Loucy (cell line): ENCODE measurements around the gene NRDE2.

ENCODE experiments used
- H2AFZ ChIP-seq: fragments of 200-600 bp; sonication (generic); 2 replicates; pipeline ENCODE4 v1.6.0; 2016; ENCODE audit warnings: antibody characterized with exemption, mild to moderate bottlenecking, low read length, moderate library complexity
- H3F3A ChIP-seq: fragments of 200-600 bp; 2 replicates; pipeline ENCODE4 v1.6.0; 2016; ENCODE audit warnings: antibody characterized with exemption, low read depth, mild to moderate bottlenecking
- H3K27me3 ChIP-seq: fragments of 200-600 bp; sonication (generic); 2 replicates; pipeline ENCODE4 v1.6.1; 2014; ENCODE audit warnings: low read length, mild to moderate bottlenecking; ENCODE audit not compliant: insufficient read depth, poor library complexity, severe bottlenecking
- H3K36me3 ChIP-seq: fragments of 200-600 bp; sonication (generic); 2 replicates; pipeline ENCODE4 v1.6.1; 2016; ENCODE audit warnings: low read length; ENCODE audit not compliant: insufficient read depth
- H3K4me1 ChIP-seq: fragments of 200-600 bp; sonication (generic); 2 replicates; pipeline ENCODE4 v1.5.1; 2014; ENCODE audit warnings: low read length, mild to moderate bottlenecking; ENCODE audit not compliant: insufficient read depth, poor library complexity, severe bottlenecking
- H3K4me2 ChIP-seq: fragments of 200-600 bp; sonication (generic); 2 replicates; pipeline ENCODE4 v1.6.0; 2014; ENCODE audit warnings: antibody characterized with exemption, low read length, low read depth, mild to moderate bottlenecking; ENCODE audit not compliant: poor library complexity, severe bottlenecking
- H3K4me3 ChIP-seq: fragments of 200-600 bp; sonication (generic); 2 replicates; pipeline ENCODE4 v1.5.1; 2014; ENCODE audit warnings: low read length, mild to moderate bottlenecking, mixed read lengths; ENCODE audit not compliant: poor library complexity, severe bottlenecking
- H3K79me2 ChIP-seq: fragments of 200-600 bp; sonication (generic); 2 replicates; pipeline ENCODE4 v1.6.1; 2014; ENCODE audit warnings: low read length; ENCODE audit not compliant: insufficient read depth
- H3K9ac ChIP-seq: fragments of 200-600 bp; sonication (generic); 2 replicates; pipeline ENCODE4 v1.6.0; 2014; ENCODE audit warnings: mild to moderate bottlenecking, low read depth, low read length, moderate library complexity; ENCODE audit not compliant: poor library complexity, severe bottlenecking
- H3K9me2 ChIP-seq: fragments of 200-600 bp; sonication (generic); replicated peaks from 2 replicates; pipeline ENCODE4 v1.6.1; 2016; ENCODE audit warnings: low read depth, low read length, mixed read lengths
- H3K9me3 ChIP-seq: fragments of 200-600 bp; sonication (generic); 2 replicates; pipeline ENCODE4 v1.6.1; 2014; ENCODE audit warnings: mild to moderate bottlenecking, antibody characterized with exemption, low read length, low read depth; ENCODE audit not compliant: insufficient read depth
- H4K20me1 ChIP-seq: fragments of 200-600 bp; sonication (generic); 2 replicates; pipeline ENCODE4 v1.6.0; 2014; ENCODE audit warnings: antibody characterized with exemption, low read length, mild to moderate bottlenecking; ENCODE audit not compliant: insufficient read depth, poor library complexity, severe bottlenecking
- CTCF ChIP-seq: fragments of 200-600 bp; sonication (generic); conservative IDR thresholded peaks from 2 replicates; pipeline ENCODE4 v1.5.1; 2014; ENCODE audit warnings: mild to moderate bottlenecking, antibody characterized with exemption, low read length
- EZH2phosphoT487 ChIP-seq: fragments of 200-600 bp; IDR thresholded peaks from 2 replicates; pipeline ENCODE4 v1.6.1; 2018; ENCODE audit warnings: antibody characterized with exemption, mild to moderate bottlenecking, moderate library complexity, borderline replicate concordance

The NRDE2 gene

GRCh38 chr14:90356925-90357324, 25.2 kb upstream of the NRDE2 start:
- Histone ChIP-seq H2AFZ (no peak overlapping the region), H3K9me2 (no peaks in the 10 kb centered on the region), H3K27me3 (no peaks in the 10 kb centered on the region), H3K79me2 (no peaks in the 10 kb centered on the region), H3K4me2 (no peak overlapping the region), H3K36me3 (no peaks in the 10 kb centered on the region), H3K9ac (no peak overlapping the region), H3K4me1 (no peaks in the 10 kb centered on the region), H3K4me3 (no peak overlapping the region), H3K9me3 (no peaks in the 10 kb centered on the region), H4K20me1 (no peaks in the 10 kb centered on the region), H3F3A (no peaks in the 10 kb centered on the region)
- TF ChIP-seq CTCF (no peak), EZH2phosphoT487 (no peak)

DNA sequence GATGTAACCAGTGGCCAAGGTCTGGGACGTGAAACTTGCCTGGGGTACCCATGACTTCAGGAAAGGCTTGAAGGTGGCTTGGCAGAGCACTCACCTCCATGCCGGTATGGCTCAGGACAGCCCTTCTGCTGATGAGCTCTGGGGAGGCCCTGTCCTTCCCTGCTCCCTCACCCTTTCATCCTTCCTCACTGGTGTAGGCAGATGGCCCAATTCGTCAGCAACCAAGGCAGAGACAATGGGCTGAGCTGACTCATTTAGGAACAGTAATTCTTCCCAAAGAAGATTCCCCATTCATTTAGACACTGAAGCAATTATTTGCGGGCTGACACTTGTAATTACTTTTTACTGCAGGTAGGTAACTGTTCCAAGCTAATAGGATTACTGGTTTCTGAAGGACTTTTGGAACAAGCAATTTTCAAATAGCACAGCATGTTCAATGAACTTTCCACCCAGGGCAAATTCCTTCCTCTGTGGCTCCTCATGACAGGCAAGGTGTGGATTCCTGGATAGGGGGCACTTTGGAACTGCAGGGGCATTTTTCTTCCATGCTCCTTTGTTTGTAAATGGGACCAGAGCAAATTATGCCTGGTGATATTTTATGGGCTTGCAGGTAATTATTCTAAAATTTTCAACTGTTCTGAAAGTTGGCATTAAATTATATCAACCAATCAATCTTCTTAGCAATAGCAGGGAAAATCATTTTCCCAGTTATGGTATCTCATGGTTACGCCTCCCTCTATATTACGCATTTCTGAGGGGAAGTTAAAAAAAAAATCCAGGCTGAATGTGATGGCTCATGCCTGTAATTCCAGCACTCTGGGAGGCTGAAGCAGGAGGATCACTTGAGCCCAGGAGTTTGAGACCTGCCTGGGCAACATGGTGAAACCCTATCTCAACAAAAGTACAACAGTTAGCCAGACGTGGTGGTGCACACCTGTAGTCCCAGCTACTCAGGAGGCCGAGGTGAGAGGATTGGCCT, 24.1 kb upstream of the NRDE2 start:
- Histone ChIP-seq H3K36me3 (no peaks in the 10 kb centered on the region), H3K27me3 (no peaks in the 10 kb centered on the region), H4K20me1 (no peaks in the 10 kb centered on the region), H3K9me2 (no peaks in the 10 kb centered on the region), H2AFZ (no peak overlapping the region), H3K9ac (no peak overlapping the region), H3K4me3 (no peak overlapping the region), H3K9me3 (no peaks in the 10 kb centered on the region), H3K4me1 (no peaks in the 10 kb centered on the region), H3K4me2 (no peak overlapping the region), H3F3A (no peaks in the 10 kb centered on the region), H3K79me2 (no peaks in the 10 kb centered on the region)
- TF ChIP-seq CTCF (no peak), EZH2phosphoT487 (no peak)

- Histone ChIP-seq H3K27me3 (no peaks in the 10 kb centered on the region), H3K9ac (no peak overlapping the region), H3F3A (no peaks in the 10 kb centered on the region), H3K4me1 (no peaks in the 10 kb centered on the region), H3K4me2 (no peak overlapping the region), H4K20me1 (no peaks in the 10 kb centered on the region), H3K9me3 (no peaks in the 10 kb centered on the region), H3K79me2 (no peaks in the 10 kb centered on the region), H2AFZ (no peak overlapping the region), H3K9me2 (no peaks in the 10 kb centered on the region), H3K36me3 (no peaks in the 10 kb centered on the region), H3K4me3 (no peak overlapping the region)
- TF ChIP-seq EZH2phosphoT487 (no peak), CTCF (no peak)
Measured at GRCh38 chr14:90354551-90355298, 23.0 kb upstream of the NRDE2 start.
